Superior temporal gyrus (tissue), 1 donor: Measurements from ENCODE around the gene IFNGR1.

Source experiments
- DNase-seq: peaks from one replicate; pipeline ENCODE4 v3.0.0-alpha.2; 2016; ENCODE audit errors: extremely low spot score

The IFNGR1 gene

DNA sequence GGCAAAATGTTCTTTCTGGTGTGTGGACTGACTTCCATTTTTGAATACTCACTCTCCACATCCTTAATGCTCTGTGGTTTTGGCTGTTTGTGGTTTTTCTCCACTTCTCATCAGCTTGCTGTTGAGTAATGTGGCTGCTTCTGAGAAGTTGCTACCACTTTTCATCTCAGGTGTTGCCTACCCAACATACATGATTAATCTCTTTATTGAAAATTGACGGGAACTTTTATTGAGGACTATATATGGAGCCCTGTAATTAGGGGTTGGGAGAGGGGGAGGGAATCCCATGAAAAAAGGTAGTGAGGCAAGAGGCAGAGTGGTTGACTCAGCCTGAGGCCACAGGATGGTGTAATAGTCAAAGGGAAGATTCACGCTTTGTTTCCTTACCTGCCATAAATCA, 63.4 kb downstream of the IFNGR1 start:
- no peak for DNase-seq

DNA sequence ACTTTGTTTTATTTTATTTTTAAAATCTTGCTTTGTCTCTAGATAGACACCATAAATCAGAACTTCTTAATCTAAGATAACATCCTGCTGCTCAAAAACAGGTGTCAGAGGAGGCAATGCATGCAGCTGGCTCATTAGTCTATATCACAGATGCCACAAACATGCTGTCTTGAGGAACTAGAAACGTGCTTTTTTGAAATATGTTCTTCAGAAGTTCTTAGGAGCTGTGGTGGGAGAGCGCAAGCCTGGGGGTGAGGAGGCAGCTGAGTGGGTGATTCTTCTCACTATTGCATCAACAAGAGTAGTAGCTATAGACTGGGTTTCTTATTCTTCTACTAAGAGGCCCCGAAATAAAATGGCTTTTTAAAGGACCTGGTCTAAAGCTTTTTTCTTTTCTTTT, 69.1 kb downstream of the IFNGR1 start:
- DNase-seq: no peak

GRCh38 chr6:137149035-137149393, 70.2 kb downstream of the IFNGR1 start:
- DNase-seq: no peak

- no peak for DNase-seq
Observed at GRCh38 chr6:137148306-137149034, 70.7 kb downstream of the IFNGR1 start.
